TTC549 (cell line): Measurements from ENCODE around the gene STX18.

Source experiments
- FAIRE-seq: peaks from 2 replicates; lab custom pipeline; 2012; peaks lifted over from hg19 to GRCh38; lab: Jason Lieb, UNC

STX18 gene

GRCh38 chr4:4377191-4377590 lies 164.7 kb downstream of the STX18 start:
- no peak for FAIRE-seq

DNA sequence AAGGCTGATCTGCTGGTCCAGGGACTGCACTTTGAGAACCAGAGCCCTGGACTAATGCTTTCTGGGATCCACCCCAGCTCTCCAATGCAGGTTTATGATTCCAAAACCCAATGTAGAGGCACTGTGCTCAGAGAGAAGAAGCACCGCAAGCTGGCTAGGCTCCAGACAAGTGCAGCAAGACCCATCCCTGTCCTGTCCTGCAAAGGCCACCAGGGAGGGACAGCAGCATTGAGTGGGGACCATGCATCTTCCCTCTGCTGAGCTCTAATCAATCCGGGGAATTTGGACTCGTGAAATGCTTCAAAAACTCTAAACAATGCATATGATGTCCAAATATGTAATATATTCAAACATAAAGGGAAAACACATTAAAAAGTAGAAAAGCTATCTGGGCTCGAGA lies 165.8 kb downstream of the STX18 start:
- FAIRE-seq, result no peak

DNA sequence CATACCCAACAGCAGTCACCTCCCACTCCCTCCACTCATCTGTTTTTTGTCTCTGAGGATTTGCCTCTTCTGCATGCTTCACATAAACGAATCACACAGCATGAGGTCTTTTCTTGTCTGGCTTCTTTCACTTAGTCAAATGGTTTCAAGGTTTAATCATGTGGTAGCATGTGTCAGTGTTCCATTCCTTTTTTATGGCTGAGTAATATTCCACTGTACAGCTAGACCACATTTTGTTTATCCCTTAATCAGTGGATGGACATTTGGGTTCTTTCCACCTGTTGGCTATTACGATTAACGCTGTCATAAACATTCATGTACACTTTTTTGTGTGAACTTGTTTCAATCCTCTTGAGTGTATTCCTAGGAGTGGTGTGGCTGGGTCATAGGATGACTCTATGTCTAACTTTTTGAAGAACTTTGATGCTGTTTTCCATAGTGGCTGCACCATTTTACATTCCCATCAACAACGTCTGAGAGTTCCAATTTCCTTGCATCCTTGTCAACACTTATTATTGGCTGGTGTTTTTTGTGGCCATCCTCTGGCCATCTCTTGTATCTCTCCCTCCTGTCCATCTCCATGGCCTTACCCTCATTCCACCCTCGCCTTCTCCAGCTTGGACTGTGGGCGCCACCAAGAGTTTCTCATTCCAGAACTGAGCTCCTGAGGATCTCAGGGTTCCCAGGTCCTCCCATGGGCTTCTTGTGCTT lies 167.3 kb downstream of the STX18 start:
- no peak for FAIRE-seq
